Epithelial cell of proximal tubule (primary cell): ENCODE results near the gene SPEM1. TPM values are rescaled to one million over a fixed set of nuclear protein-coding genes. Genes with fewer than 3 reads are reported as not detected.

ENCODE experiments used
- DNase-seq: peaks from one replicate; pipeline ENCODE4 v3.0.0-alpha.2; 2011; ENCODE audit warnings: low read depth
- H3K4me3 ChIP-seq: 2 replicates; pipeline ENCODE4 v1.5.1; 2011; ENCODE audit warnings: low read depth, mild to moderate bottlenecking, low read length
- CTCF ChIP-seq: conservative IDR thresholded peaks from 2 replicates; pipeline ENCODE4 v1.5.1; 2012; ENCODE audit warnings: low read depth, mild to moderate bottlenecking, low read length
- total RNA-seq: library from RNA; depleted of rRNA; stranded (reverse); fragments of >200 nt; gene quantifications from 2 replicates; pipeline ENCODE4 v1.2.3, GENCODE V29; 2015

Gene SPEM1
- total RNA-seq, 1 donor from 2014 or later: not detected

GRCh38 chr17:7445619-7445968, 25.5 kb downstream of the SPEM1 start:
- DNase-seq: no peak
- TF ChIP-seq CTCF: no peak
- peak overlapping the region; percentile 45 for H3K4me3 ChIP-seq

- H3K4me3 ChIP-seq: no peak overlapping the region
- TF ChIP-seq CTCF: no peak
- DNase-seq: no peak
These were observed 28.3 kb downstream of the SPEM1 start for GRCh38 chr17:7448461-7448860.

- TF ChIP-seq CTCF: no peak
- DNase-seq: no peak
- no peak overlapping the region for H3K4me3 ChIP-seq
These were observed 39.9 kb downstream of the SPEM1 start for GRCh38 chr17:7459961-7460545.

DNA sequence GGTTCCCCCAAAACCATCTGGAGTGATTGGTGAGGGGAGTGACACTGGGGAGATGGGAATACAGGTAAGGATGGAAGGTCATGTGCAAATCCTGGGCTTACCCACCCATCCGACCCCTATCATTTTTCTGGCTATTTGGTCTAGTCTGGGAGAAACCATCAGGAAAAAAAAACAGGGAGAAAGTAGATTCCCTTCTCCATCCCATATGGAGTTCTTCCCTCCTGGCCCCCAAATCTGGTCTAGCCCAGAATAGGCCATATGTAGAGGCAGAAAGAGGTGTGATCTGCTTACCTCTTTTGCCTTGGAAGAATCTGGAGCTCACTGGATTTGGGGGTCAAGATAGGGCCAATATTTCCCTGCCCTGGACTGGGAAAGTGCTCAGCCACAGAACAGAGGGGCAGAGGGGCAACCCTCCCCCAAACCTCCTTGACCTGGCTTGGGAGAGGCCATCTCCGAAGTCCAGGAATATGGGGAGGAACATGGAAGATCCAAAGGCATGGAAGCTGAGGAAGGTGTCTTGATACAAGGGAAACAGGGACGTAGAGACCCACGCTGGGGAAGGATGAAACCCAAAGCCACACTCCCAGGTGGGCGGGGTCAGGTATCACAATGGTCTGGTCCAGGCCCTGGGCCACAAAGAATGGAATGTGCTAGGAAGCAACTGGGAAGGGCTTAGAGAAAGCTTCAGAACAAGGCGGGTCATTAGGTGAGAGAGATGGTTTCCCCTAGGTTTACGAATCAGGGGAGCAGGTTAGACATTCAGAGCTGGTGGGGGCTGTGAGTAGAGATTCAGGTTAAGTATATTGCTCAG, 40.9 kb downstream of the SPEM1 start:
- no peak for TF ChIP-seq CTCF
- DNase-seq: no peak
- no peak overlapping the region for H3K4me3 ChIP-seq

- DNase-seq: no peak
- no peak for TF ChIP-seq CTCF
- no peak overlapping the region for H3K4me3 ChIP-seq
These were observed 42.6 kb downstream of the SPEM1 start for GRCh38 chr17:7462474-7463371.

DNA sequence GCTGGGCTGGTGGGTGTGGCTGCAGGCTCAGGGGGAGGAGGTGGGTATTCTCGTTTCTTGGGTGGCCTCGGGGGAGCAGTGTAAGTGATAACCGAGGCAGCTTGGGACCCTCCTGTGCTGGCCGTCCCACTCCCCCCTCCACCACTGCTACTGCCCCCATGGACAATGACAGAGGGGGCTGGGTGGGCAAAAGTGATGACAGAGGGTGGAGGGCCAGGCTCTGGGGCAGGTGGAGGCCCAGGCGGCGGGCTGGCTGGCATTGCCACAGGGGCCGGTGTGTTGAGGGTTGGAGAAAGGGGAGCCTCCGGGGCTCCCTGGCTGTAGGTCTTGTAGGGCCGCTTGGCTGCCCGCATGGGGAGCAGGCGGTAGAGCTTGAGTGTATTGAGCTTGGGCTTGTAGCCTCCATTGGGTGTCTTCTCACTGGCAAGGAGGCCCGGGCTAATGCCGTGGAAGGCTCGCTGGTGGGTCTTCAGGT, 43.3 kb downstream of the SPEM1 start:
- H3K4me3 ChIP-seq: no peak overlapping the region
- no peak for DNase-seq
- no peak for TF ChIP-seq CTCF
